Erythroblast (primary cell): ENCODE measurements around the gene AK5.

ENCODE experiments used
- GATA1 ChIP-seq: IDR thresholded peaks from 2 replicates; pipeline ENCODE4 v1.6.1; 2011; ENCODE audit warnings: low read depth, mild to moderate bottlenecking, control low read depth, low read length, moderate library complexity
- POLR2A ChIP-seq: IDR thresholded peaks from 2 replicates; pipeline ENCODE4 v1.6.1; 2011; ENCODE audit warnings: mild to moderate bottlenecking, low read length

GRCh38 chr1:77265180-77265579 lies 16.6 kb upstream of the AK5 start:
- no peak for TF ChIP-seq POLR2A
- no peak for TF ChIP-seq GATA1
